ENCODE results near the gene MYO9B.

DNA sequence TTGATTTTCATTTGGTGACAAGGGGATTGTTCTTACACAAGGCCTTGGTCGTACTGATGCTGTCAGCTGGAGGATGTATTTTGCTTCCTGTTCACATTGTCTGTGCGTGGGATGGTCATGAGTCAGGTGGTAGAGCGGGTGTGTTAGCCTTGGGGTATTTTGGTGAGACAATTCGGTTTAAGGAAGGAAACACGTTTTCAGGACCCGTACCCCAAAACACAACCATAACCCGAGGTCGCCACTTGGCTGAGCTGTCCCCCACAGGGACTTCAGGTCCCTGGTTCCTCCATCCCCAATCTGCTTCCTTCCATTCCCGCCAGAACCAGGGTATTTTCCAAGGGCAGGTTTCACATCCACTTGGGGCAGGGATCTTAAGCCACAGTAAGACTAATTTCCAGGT is 15.0 kb downstream of the MYO9B start:
- TF ChIP-seq POLR2A (IDR thresholded peaks at IDR 0.05; ENCODE audit: low read depth, low read length) (no peak), POLR2AphosphoS5 (IDR thresholded peaks at IDR 0.05; ENCODE audit: low read depth, low read length) (no peak), TAF1 (IDR thresholded peaks at IDR 0.05; ENCODE audit: borderline replicate concordance, low read depth, low read length) (no peak)
